ENCODE data around the gene MFN2. TPM values are rescaled to one million over a fixed set of nuclear protein-coding genes. Genes with fewer than 3 reads are reported as not detected.

The MFN2 gene
- total RNA-seq, 1 experiment from 2014 or later: 56.8 TPM

DNA sequence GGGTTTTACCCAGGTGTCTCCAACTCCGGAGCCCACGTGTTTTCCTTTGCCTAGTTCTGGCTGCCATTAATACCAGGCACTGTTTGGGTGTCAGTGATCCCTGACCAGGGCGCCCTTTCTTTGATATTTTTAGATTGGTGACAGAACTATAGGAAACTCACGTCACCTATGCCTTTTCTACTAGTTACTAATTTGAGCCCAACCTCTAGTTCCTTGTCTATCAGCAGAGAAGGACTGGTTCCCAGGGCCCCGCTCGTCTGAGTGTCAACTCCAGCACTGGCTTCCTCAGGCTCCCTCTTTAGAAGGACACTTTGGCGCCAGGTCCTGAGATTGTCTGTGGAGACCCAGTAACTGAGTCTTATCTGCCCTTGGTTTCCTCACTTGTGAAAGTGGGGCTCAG lies 9.4 kb downstream of the MFN2 start:
- ChIA-PET CTCF (no interaction called here), POLR2A (no interaction called here)
- Mint-ChIP-seq H3K4me3 (no peak overlapping the region), H3K27me3 (ENCODE audit: low read depth) (no peaks in the 10 kb centered on the region), H3K9me3 (no peaks in the 10 kb centered on the region; the same call in 1 of the 2 replicates), H3K4me1 (peaks cover 7% of the 10 kb centered on the region), H3K36me3 (peaks cover 61% of the 10 kb centered on the region), H3K27ac (no peak overlapping the region)
- ATAC-seq: no peak
- TF ChIP-seq, protein P1, sequence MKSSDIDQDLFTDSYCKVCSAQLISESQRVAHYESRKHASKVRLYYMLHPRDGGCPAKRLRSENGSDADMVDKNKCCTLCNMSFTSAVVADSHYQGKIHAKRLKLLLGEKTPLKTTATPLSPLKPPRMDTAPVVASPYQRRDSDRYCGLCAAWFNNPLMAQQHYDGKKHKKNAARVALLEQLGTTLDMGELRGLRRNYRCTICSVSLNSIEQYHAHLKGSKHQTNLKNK (CRISPR knock-in tag; IDR thresholded peaks at IDR 0.05): no peak
- TF ChIP-seq ZNF396 (CRISPR knock-in tag; IDR thresholded peaks at IDR 0.05; ENCODE audit: borderline replicate concordance) (no peak), ZNF317 (CRISPR knock-in tag; IDR thresholded peaks at IDR 0.05; ENCODE audit: borderline replicate concordance, low read depth) (no peak), ZNF671 (CRISPR knock-in tag; IDR thresholded peaks at IDR 0.05) (no peak), FOXP1 (CRISPR knock-in tag; IDR thresholded peaks at IDR 0.05; ENCODE audit: borderline replicate concordance) (no peak), ZNF121 (CRISPR knock-in tag; IDR thresholded peaks at IDR 0.05) (no peak), CBFB (CRISPR knock-in tag; IDR thresholded peaks at IDR 0.05; ENCODE audit: low read depth) (no peak), TP53 (CRISPR knock-in tag; IDR thresholded peaks at IDR 0.05) (no peak), SP1 (CRISPR knock-in tag; conservative IDR thresholded peaks at IDR 0.05) (no peak), SMAD3 (CRISPR knock-in tag; IDR thresholded peaks at IDR 0.05; ENCODE audit: borderline replicate concordance) (no peak), IRF2 (CRISPR knock-in tag; IDR thresholded peaks at IDR 0.05; ENCODE audit: borderline replicate concordance, low read depth) (no peak), ELF4 (CRISPR knock-in tag; IDR thresholded peaks at IDR 0.05; ENCODE audit: low read depth) (no peak)
- TF ChIP-seq, protein P2, sequence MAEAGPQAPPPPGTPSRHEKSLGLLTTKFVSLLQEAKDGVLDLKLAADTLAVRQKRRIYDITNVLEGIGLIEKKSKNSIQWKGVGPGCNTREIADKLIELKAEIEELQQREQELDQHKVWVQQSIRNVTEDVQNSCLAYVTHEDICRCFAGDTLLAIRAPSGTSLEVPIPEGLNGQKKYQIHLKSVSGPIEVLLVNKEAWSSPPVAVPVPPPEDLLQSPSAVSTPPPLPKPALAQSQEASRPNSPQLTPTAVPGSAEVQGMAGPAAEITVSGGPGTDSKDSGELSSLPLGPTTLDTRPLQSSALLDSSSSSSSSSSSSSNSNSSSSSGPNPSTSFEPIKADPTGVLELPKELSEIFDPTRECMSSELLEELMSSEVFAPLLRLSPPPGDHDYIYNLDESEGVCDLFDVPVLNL (CRISPR knock-in tag; IDR thresholded peaks at IDR 0.05; ENCODE audit: borderline replicate concordance, low read depth): no peak
- TF ChIP-seq, protein P3, sequence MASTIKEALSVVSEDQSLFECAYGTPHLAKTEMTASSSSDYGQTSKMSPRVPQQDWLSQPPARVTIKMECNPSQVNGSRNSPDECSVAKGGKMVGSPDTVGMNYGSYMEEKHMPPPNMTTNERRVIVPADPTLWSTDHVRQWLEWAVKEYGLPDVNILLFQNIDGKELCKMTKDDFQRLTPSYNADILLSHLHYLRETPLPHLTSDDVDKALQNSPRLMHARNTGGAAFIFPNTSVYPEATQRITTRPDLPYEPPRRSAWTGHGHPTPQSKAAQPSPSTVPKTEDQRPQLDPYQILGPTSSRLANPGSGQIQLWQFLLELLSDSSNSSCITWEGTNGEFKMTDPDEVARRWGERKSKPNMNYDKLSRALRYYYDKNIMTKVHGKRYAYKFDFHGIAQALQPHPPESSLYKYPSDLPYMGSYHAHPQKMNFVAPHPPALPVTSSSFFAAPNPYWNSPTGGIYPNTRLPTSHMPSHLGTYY (CRISPR knock-in tag; IDR thresholded peaks at IDR 0.05): no peak
- TF ChIP-seq, protein P4, sequence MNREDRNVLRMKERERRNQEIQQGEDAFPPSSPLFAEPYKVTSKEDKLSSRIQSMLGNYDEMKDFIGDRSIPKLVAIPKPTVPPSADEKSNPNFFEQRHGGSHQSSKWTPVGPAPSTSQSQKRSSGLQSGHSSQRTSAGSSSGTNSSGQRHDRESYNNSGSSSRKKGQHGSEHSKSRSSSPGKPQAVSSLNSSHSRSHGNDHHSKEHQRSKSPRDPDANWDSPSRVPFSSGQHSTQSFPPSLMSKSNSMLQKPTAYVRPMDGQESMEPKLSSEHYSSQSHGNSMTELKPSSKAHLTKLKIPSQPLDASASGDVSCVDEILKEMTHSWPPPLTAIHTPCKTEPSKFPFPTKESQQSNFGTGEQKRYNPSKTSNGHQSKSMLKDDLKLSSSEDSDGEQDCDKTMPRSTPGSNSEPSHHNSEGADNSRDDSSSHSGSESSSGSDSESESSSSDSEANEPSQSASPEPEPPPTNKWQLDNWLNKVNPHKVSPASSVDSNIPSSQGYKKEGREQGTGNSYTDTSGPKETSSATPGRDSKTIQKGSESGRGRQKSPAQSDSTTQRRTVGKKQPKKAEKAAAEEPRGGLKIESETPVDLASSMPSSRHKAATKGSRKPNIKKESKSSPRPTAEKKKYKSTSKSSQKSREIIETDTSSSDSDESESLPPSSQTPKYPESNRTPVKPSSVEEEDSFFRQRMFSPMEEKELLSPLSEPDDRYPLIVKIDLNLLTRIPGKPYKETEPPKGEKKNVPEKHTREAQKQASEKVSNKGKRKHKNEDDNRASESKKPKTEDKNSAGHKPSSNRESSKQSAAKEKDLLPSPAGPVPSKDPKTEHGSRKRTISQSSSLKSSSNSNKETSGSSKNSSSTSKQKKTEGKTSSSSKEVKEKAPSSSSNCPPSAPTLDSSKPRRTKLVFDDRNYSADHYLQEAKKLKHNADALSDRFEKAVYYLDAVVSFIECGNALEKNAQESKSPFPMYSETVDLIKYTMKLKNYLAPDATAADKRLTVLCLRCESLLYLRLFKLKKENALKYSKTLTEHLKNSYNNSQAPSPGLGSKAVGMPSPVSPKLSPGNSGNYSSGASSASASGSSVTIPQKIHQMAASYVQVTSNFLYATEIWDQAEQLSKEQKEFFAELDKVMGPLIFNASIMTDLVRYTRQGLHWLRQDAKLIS (CRISPR knock-in tag; IDR thresholded peaks at IDR 0.05; ENCODE audit: borderline replicate concordance): no peak
- TF ChIP-seq, protein P5, sequence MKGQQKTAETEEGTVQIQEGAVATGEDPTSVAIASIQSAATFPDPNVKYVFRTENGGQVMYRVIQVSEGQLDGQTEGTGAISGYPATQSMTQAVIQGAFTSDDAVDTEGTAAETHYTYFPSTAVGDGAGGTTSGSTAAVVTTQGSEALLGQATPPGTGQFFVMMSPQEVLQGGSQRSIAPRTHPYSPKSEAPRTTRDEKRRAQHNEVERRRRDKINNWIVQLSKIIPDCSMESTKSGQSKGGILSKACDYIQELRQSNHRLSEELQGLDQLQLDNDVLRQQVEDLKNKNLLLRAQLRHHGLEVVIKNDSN (CRISPR knock-in tag; IDR thresholded peaks at IDR 0.05): no peak
- TF ChIP-seq, protein P6, sequence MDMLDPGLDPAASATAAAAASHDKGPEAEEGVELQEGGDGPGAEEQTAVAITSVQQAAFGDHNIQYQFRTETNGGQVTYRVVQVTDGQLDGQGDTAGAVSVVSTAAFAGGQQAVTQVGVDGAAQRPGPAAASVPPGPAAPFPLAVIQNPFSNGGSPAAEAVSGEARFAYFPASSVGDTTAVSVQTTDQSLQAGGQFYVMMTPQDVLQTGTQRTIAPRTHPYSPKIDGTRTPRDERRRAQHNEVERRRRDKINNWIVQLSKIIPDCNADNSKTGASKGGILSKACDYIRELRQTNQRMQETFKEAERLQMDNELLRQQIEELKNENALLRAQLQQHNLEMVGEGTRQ (CRISPR knock-in tag; IDR thresholded peaks at IDR 0.05): no peak
- TF ChIP-seq, protein P7, sequence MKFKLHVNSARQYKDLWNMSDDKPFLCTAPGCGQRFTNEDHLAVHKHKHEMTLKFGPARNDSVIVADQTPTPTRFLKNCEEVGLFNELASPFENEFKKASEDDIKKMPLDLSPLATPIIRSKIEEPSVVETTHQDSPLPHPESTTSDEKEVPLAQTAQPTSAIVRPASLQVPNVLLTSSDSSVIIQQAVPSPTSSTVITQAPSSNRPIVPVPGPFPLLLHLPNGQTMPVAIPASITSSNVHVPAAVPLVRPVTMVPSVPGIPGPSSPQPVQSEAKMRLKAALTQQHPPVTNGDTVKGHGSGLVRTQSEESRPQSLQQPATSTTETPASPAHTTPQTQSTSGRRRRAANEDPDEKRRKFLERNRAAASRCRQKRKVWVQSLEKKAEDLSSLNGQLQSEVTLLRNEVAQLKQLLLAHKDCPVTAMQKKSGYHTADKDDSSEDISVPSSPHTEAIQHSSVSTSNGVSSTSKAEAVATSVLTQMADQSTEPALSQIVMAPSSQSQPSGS (CRISPR knock-in tag; IDR thresholded peaks at IDR 0.05; ENCODE audit: borderline replicate concordance, low read depth): no peak
- DNase-seq (ENCODE audit: low spot score): no peak
